Measurements from ENCODE around the gene PKN1. TPM values are rescaled to one million over a fixed set of nuclear protein-coding genes. Genes with fewer than 3 reads are reported as not detected.
"Not testable (repeated sequence)": the region's sequence is repeated elsewhere in the genome, so short reads cannot be mapped to it uniquely, and the experiment has no call there.

Gene PKN1
- 10 to 100 TPM; 35.8 to 99.0 (median 66.4) TPM for polyA plus RNA-seq

DNA sequence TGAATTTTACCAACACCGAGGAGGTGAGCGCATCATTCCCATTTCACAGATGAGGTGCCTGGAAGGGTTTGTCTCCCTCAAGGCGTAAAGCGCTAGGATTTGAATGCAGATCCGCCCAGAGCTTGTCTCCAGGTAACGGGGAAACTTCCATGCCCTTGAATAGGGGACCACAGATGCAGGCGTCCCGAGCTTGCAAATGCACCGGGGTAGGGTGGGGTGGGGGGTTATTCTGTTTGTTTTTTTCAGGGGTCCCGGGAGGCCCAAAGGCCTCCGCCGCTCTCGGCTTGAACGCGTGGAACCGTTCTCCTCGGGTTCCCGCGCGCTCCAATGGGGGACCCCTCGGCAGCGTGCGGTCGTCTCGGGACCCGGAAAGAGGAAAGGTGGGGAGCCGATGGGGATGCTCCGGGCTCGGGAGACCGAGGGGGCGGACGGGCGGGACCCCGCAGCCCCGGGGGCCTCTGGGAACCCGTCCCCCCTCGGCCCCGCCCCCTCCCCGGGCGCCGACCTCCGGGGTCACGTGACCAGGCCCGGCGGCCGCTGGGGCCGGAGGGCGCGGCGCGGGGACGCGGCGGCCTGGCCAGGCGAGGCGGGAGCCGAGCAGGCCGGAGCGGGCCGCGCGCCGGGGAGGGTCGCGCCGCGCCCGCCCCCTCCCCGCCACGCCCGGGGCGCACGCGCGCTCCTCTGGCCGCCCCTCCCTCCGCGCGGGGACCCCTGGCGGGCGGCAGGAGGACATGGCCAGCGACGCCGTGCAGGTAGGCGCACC, at the start of gene PKN1:
TSS of gene PKN1 (plus strand) at position 516 of the 763 bp plus-strand sequence. CDS start at position 732, 216 bp downstream.
- 3 to 5% (median 4%) methylated on average over 32 to 85 of the region's 85 CpGs for WGBS, 3 donors
- no peak within 1 kb of the TSS for H3K27ac ChIP-seq (ENCODE audit: low read depth, low read length)

DNA sequence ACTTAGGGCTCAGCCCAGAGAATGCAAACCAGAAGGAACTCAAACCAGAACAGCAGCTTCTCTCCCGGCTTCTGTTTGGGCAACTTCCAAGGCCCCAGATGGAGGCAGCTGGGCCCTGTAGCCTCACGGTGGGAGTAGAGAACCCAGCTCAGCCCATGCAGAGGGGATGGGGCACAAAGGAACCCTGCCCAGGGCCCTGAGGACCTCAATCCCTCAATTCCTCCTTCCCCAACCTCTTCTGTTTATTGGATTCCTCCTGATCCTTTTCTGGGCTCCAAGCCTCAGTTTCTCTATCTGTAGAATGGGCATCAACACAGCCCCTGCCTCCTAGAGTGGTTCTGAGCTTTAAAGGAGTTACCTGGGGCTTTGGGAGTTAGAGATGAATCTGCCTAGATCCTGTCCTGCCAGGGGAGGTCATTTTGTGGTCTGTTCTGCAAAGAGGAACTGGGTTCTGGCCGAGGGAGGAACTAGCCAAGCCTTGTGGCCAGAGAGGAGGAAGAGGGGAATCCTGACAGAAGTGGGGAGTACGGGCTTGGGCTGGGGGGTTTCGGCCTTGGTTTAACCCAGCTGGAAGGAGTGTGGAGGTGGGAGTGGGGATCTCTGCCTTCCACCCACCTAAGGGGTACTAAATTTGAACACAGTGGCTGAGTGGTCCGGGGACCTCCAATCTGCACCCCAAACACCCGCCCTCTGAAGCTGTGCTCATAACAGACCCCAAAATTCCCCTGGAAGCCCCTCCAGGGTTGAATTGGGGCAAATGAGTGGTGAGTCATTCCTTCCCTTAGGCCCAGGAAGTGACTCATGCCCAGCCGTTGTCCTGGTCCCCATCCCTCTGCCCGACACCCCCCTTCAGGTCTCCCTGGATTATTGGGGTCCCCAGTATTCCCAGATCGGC, 49.2 kb upstream of the PKN1 start:
- 22 to 56% (median 32%) methylated on average over 9 to 10 of the region's 10 CpGs for WGBS, 3 donors
- peak overlapping the region; percentile 8 for H3K27ac ChIP-seq (ENCODE audit: low read depth, low read length)

DNA sequence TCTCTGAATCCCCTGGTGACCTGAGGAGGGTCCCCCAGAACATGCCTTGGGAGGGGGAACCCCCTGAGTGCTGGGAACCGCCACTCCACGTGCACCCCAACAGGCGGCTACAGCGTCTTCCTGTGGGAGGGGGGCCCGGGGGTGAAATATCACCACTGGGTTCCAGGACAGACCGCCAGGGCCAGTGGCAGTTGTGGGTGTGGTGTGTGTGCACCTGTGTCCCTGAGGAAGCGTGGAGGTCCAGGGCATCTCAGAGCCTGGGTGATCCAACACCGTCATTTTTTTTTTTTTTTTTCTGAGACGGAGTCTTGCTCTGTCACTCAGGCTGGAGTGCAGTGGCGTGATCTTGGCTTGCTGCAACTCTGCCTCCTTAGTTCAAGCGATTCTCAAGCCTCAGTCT, 47.6 kb upstream of the PKN1 start:
- no peak overlapping the region for H3K27ac ChIP-seq (ENCODE audit: low read depth, low read length)
- WGBS, 3 donors: 58 to 81% (median 58%) methylated on average over 10 to 11 of the region's 11 CpGs

DNA sequence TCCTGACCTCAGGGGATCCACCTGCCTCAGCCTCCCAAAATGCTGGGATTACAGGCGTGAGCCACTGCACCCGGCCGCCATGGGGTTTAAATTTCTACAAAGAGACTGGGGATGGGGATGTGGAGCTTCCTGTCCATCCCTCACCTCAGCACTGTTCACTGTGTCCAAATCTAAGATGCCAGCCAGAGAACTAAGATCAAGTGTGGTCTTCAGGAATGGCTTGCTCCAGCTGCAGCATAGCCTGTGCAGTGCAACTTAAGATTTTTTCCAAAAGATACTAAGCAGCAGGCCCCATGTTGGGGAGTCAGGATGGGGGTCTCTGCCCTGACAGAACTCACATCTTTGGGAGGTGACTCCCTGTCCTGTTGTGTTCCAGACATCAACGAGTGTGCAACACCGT, 42.6 kb upstream of the PKN1 start:
- 96 to 97% (median 96%) methylated on average over 5 of the region's 5 CpGs for WGBS, 3 donors
- H3K27ac ChIP-seq (ENCODE audit: low read depth, low read length): no peak overlapping the region

DNA sequence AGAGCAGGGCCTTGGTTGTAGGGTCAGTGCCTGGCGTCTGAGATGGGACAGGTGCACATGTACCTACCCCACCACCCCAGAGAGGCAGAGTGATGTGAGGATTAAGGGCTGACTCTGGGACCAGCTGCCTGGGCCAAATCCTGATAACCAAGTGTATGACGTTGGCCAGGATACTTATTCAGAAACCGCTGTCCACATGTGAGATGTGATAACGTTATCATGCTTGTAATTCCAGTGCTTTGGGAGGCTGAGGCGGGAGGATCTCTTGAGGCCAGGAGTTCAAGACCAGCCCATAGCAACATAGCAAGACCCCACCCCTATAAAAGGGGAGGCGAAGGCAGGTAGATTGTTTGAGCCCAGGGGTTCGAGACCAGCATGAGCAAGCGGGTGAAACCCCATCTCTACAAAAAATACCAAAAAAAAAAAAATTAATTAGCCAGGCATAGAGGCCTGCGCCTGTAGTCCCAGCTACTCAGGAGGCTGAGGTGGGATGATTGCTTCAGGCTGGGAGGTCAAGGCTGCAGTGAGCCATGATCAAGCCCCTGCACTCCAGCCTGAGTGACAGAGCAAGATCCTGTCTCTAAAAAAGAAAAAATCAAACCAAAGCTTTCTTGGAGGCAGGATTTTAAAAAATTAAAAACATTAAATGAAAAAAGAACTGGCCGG, 41.8 kb upstream of the PKN1 start:
- WGBS, 3 donors: 85 to 93% (median 93%) methylated on average over 10 of the region's 10 CpGs

DNA sequence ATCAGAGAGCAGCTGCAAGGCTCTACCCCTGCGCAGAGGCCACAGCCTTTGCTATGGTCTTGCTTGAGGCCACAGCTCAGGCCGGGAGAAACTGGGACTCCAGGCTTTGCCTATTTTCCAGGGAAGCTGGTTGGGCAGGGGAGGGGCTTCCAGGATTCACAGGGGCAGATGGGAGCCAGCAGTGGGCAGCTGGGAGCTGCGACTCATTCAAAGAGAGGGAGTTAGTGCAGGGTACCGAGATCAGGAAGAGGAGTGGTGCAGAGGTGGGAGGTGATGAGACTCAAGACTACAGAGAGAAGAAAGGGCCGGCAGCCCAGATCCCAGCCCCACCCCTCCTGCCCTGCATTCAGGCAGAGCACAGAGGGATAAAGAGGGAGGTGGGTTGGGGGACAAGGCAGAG, 39.8 kb upstream of the PKN1 start:
- WGBS, 3 donors: 78 to 82% (median 79%) methylated on average over 5 of the region's 5 CpGs
- H3K27ac ChIP-seq (ENCODE audit: low read depth, low read length): no peak overlapping the region

More for the DNA sequence above, 41.8 kb upstream of the PKN1 start:
- no peak overlapping the region for H3K27ac ChIP-seq (ENCODE audit: low read depth, low read length)

DNA sequence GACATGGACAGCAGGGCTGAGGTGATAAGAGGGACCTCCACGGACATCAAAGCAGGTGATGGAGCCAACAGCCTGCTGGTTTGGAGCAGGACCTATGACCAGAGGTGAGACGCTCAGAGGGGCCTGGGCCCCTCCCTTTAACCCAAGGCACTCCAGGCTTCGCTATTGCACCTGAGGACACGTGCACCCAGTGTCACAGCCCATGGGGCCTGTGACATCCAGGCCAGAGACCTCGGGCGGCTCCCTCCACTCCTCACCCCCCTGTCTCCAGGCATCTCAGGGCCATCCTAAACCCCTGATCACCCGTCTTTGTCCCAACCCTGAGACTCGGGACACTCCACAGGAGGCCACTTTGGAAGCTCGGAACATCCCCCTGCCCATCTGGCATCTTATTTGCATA, 38.9 kb upstream of the PKN1 start:
- 84 to 92% (median 90%) methylated on average over 8 to 9 of the region's 9 CpGs for WGBS, 3 donors
- no peak overlapping the region for H3K27ac ChIP-seq (ENCODE audit: low read depth, low read length)

DNA sequence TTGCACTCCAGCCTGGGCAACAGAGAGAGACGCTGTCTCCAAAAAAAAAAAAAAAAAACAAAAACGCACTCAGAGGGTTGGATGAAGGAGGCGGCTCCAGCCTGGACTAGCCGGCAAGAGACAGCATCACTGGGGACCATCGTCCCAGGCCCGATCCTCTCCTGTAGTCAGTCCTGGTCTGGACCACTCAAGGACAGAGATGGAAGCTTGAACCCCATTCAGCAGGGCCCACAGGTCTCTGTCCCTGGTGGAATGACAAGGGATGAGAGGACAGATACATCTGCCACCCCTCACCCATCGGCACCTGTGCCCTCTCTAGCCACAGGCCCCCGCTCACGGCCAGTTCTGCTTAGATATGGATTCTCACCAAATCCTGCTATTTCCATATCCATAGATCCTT, 37.8 kb upstream of the PKN1 start:
- WGBS, 3 donors: 91 to 94% (median 92%) methylated on average over 8 to 9 of the region's 9 CpGs
- H3K27ac ChIP-seq (ENCODE audit: low read depth, low read length): no peak overlapping the region

DNA sequence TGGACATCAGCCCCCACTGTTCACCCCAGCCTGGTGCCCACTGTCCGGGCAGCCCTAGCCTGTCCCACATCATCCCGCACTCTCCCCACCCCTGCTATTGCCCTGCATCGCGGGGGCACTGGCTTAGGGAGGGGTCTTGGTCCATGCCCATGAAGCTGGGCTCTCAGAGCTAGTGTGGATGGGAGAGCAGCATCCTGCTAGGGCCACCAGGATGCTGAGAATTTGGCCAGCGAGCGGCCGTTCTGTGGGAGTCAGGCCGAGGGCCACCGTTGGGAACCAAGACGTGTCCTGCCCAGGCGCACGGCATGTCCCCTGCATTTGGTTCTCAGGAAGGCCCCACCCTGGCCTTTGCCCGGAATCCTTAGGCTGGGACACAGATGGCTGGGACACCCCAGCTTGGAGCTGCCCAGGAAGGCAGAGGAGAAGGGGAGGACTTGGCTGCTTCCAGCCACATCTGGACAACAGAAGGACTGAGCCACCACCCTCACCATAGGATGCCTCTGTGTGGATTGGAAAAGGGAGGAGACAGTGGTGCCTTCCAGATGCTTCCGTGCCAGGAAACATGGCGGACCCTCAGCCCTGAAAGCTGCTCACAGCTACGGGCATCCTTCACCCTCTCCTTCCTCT, 37.3 kb upstream of the PKN1 start:
- no peak overlapping the region for H3K27ac ChIP-seq (ENCODE audit: low read depth, low read length)
- 88 to 94% (median 92%) methylated on average over 16 of the region's 16 CpGs for WGBS, 3 donors

DNA sequence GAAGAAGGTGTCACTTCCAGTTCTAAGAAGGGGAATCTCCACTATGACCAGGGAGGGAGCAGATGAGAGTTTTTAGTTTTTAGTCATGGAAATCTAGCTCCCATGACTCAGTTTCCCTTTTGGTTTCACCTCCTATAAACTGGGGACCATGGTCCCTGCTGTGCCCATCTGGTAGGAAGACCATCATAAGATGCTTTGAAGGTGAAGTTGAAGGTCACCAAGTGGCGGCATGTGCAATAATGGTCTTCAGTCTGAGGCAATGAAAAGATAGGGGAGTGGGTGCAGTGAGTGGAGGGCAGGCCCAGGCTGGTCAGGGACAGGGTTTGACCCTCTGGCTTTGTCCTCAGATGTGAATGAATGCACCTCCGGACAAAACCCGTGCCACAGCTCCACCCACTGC, 36.4 kb upstream of the PKN1 start:
- 95 to 100% (median 100%) methylated on average over 1 to 3 of the region's 3 CpGs for WGBS, 3 donors
- H3K27ac ChIP-seq (ENCODE audit: low read depth, low read length): not testable (repeated sequence)

DNA sequence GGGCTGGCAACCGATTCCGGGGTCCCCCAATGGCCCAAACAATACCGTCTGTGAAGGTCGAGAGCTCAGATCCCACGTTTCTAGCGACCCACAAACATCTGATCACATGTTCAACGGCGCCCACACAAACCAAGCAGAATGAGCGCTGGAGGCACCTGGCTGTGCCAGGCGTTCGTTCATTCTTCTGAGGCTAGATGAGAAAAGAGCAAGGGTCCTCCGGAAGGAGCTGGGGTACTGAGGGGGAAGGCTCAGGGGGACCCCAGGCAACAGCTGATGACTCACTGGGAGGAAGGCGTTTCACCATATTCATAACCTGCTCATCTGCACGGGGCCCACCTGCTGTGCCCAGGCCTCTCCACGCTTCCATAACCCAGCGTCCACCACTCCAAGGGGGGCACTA, 35.9 kb upstream of the PKN1 start:
- not testable (repeated sequence) for H3K27ac ChIP-seq (ENCODE audit: low read depth, low read length)
- 91 to 93% (median 91%) methylated on average over 14 to 16 of the region's 16 CpGs for WGBS, 3 donors

DNA sequence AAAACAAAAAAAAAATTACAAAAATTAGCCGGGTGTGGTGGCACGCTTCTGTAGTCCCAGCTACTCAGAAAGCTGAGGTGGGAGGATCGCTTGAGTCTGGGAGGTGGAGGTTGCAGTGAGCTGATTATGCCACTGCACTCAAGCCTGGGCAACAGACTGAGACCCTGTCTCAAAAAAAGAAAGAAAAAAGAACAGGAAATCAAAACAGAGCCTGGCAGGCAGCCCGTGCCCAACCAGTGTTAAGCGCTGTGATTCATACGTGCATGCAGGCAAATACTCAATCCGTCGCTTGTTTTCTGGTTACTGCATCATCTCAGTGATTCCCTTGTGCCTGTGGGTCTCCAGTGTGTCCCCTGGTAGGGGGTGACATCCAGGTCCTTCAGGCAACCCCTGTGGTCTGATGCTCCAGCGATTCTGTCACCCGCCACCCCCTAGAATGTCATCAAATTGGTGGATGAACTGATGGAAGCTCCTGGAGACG, 32.1 kb upstream of the PKN1 start:
- WGBS, 3 donors: 88 to 92% (median 89%) methylated on average over 11 of the region's 11 CpGs
- no peak overlapping the region for H3K27ac ChIP-seq (ENCODE audit: low read depth, low read length)

DNA sequence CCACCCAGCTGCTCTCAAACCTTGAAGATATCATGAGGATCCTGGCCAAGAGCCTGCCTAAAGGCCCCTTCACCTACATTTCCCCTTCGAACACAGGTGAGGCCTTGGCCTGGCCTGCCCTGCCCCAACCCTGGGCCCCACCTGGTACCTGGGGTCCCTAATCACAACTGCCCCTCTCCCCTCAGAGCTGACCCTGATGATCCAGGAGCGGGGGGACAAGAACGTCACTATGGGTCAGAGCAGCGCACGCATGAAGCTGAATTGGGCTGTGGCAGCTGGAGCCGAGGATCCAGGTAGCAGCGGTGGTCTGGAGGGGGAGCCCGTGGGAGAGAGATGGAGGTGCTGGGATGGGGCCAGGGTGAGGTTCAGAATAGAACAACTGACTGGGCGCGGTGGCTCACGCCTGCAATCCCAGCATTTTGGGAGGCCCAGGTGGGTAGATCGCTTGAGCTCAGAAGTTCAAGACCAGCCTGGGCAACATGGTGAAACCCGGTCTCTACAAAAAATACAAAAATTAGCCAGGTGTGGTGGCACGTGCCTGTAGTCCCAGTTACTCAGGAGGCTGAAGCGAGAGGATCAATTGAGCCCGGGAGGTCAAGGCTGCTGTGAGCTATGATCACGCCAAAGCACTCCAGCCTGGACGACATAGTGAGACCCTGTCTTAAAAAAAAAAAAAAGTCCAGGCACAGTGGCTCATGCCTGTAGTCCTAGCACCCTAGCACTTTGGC, 31.5 kb upstream of the PKN1 start:
- no peak overlapping the region for H3K27ac ChIP-seq (ENCODE audit: low read depth, low read length)
- WGBS, 3 donors: 93 to 95% (median 94%) methylated on average over 18 of the region's 18 CpGs

DNA sequence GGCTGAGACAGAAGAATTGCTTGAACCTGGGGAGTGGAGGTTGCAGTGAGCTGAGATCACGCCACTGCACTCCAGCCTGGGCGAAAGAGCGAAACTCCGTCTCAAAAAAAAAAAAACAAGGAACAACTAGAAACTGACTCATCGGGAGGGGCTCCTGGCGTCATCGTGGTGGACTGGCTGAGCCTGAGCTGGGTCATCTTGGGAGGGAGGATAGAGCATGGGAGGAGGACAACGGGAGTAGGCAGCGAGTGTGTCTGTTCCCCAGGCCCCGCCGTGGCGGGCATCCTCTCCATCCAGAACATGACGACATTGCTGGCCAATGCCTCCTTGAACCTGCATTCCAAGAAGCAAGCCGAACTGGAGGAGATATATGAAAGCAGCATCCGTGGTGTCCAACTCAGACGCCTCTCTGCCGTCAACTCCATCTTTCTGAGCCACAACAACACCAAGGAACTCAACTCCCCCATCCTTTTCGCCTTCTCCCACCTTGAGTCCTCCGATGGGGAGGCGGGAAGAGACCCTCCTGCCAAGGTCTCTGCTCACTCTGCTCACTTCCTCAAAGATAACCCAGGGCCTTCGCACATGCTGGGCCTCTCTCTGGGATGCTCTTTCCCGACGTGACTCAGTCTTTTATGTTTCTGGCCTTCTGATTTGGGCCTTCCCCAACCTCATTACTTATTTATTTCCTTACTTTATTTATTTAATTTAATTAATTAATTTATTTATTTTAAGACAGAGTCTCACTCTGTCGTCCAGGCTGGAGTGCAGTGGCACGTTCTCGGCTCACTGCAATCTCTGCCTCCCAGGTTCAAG, 30.6 kb upstream of the PKN1 start:
- 67 to 89% (median 73%) methylated on average over 26 of the region's 26 CpGs for WGBS, 3 donors
- no peak overlapping the region for H3K27ac ChIP-seq (ENCODE audit: low read depth, low read length)

DNA sequence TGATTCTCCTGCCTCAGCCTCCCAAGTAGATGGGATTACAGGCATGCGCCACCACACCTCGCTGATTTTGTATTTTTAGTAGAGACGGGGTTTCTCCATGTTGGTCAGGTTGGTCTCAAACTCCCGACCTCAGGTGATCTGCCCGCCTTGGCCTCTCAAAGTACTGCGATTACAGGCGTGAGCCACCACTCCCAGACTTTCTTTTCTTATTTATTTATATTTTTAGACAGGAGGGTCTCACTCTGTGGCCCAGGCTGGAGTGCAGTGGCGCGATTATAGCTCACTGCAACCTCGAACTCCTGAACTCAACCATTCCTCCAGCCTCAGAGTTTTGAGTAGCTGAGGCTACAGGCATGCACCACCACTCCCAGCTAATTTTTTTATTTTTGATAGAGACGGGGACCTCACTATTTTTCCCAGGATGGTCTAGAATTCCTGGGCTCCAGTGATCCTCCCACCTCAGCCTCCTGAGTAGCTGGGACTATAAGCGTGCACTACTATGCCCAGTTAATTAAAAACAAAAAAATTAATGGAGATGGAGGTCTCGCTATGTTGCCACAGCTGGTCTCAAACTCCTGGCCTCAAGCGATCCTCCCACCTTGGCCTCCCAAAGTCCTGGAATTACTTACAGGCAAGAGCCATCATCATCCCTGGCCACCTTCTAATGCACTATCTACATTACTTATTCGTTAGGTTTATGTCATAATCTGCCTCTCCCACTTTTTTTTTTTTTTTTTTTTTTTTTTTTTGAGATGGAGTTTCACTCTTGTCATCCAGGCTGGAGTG, 29.8 kb upstream of the PKN1 start:
- WGBS, 3 donors: 96 to 97% (median 97%) methylated on average over 15 of the region's 15 CpGs
- H3K27ac ChIP-seq (ENCODE audit: low read depth, low read length): not testable (repeated sequence)

DNA sequence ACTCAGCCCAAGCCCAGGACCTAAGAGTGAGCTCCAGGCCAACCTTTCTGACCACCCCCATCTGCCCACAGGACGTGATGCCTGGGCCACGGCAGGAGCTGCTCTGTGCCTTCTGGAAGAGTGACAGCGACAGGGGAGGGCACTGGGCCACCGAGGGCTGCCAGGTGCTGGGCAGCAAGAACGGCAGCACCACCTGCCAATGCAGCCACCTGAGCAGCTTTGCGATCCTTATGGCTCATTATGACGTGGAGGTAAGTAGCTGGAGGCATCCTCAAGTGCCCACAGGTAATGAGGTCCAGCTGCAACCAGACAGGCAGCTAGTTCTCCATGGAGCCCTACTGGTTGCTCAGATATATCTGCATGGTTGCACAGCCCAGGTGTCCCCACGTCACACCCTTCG, 28.8 kb upstream of the PKN1 start:
- H3K27ac ChIP-seq (ENCODE audit: low read depth, low read length): no peak overlapping the region
- 75 to 89% (median 87%) methylated on average over 9 of the region's 9 CpGs for WGBS, 3 donors
